SK-N-SH (cell line): Measurements from ENCODE around the gene LGALS3. TPM values are rescaled to one million over a fixed set of nuclear protein-coding genes. Genes with fewer than 3 reads are reported as not detected.
A peak's percentile ranks its signal among the peaks of the same experiment; 100 is the strongest.

Experiments
- CTCF ChIA-PET: fragments of 300-600, 350-600 bp; formaldehyde crosslinking; extraction: SDS; loops from one replicate; lab custom pipeline; 2021; lab: Yijun Ruan, JAX
- POLR2A ChIA-PET: fragments of 350-600 bp; sonication (Branson Sonifier 250); formaldehyde crosslinking; extraction: SDS; loops from one replicate; lab custom pipeline; 2020; ENCODE audit warnings: antibody characterized with exemption, inconsistent platforms; lab: Yijun Ruan, JAX
- DNase-seq: peaks from one replicate; pipeline ENCODE4 v3.0.0; 2012
- H2AFZ ChIP-seq: fragments of 200-600 bp; sonication (generic); 2 replicates; pipeline ENCODE4 v1.8.1; 2016; ENCODE audit warnings: antibody characterized with exemption, mild to moderate bottlenecking, low read depth
- H3F3A ChIP-seq: fragments of 200-600 bp; sonication (generic); replicated peaks from 2 replicates; pipeline ENCODE3; 2016; ENCODE audit warnings: antibody characterized with exemption, mild to moderate bottlenecking; ENCODE audit not compliant: insufficient read depth
- H3K27ac ChIP-seq, 2 experiments: fragments of 200-500 bp in 1 of 2; fragments of 200-600 bp in 1 of 2; sonication (Bioruptor generic) in 1 of 2; sonication (generic), shearing (Covaris generic) in 1 of 2; 2 replicates each; pipeline versions ENCODE4 v1.5.1 to v1.6.1; 2014 to 2016; ENCODE audit warnings: low read depth in 2 of 2, inconsistent platforms in 1 of 2, low read length in 1 of 2, mild to moderate bottlenecking in 1 of 2, mixed read lengths in 1 of 2
- H3K27me3 ChIP-seq: fragments of 200-600 bp; sonication (generic), shearing (Covaris generic); 2 replicates; pipeline ENCODE4 v1.6.1; 2016; ENCODE audit warnings: mixed run types; ENCODE audit not compliant: insufficient read depth
- H3K36me3 ChIP-seq, 2 experiments: fragments of 200-500 bp in 1 of 2; fragments of 200-600 bp in 1 of 2; sonication (Bioruptor generic) in 1 of 2; sonication (generic) in 1 of 2; replicated peaks in 1 of 2; 2 replicates each; pipeline versions ENCODE3 to v1.5.1; 2014 to 2016; ENCODE audit warnings: low read length in 1 of 2, mild to moderate bottlenecking in 1 of 2; ENCODE audit not compliant: insufficient read depth in 2 of 2, control insufficient read depth in 1 of 2
- H3K4me1 ChIP-seq, 2 experiments: fragments of 200-500 bp in 1 of 2; fragments of 200-600 bp in 1 of 2; sonication (Bioruptor generic) in 1 of 2; sonication (generic), shearing (Covaris generic) in 1 of 2; 2 replicates each; pipeline versions ENCODE4 v1.5.1 to v1.6.1; 2014 to 2016; ENCODE audit warnings: low read depth in 1 of 2, low read length in 1 of 2, mixed run types in 1 of 2; ENCODE audit not compliant: insufficient read depth in 2 of 2, control insufficient read depth in 1 of 2
- H3K4me2 ChIP-seq: fragments of 200-600 bp; sonication (generic), shearing (Covaris generic); 2 replicates; pipeline ENCODE4 v1.6.1; 2017; ENCODE audit warnings: mixed run types
- H3K4me3 ChIP-seq, 2 experiments: fragments of 200-500 bp in 1 of 2; fragments of 200-600 bp in 1 of 2; sonication (Bioruptor generic) in 1 of 2; sonication (generic), shearing (Covaris generic) in 1 of 2; 2 replicates each; pipeline versions ENCODE4 v1.5.1 to v1.8.1; 2014 to 2016; ENCODE audit warnings: low read depth in 2 of 2, inconsistent platforms in 1 of 2, low read length in 1 of 2, mild to moderate bottlenecking in 1 of 2, mixed read lengths in 1 of 2, moderate library complexity in 1 of 2
- H3K79me2 ChIP-seq: fragments of 200-600 bp; sonication (generic); 2 replicates; pipeline ENCODE4 v1.8.1; 2017; ENCODE audit warnings: mild to moderate bottlenecking; ENCODE audit not compliant: insufficient read depth
- H3K9ac ChIP-seq: fragments of 200-600 bp; sonication (generic); 2 replicates; pipeline ENCODE4 v1.6.1; 2017; ENCODE audit warnings: mixed run types
- H3K9me2 ChIP-seq: fragments of 200-600 bp; sonication (generic); 2 replicates; pipeline ENCODE4 v1.6.1; 2017; ENCODE audit warnings: mixed run types
- H3K9me3 ChIP-seq: fragments of 200-600 bp; sonication (generic); 2 replicates; pipeline ENCODE4 v1.6.1; 2017; ENCODE audit warnings: mixed run types, mild to moderate bottlenecking, moderate library complexity
- H4K20me1 ChIP-seq: fragments of 200-600 bp; sonication (generic); 2 replicates; pipeline ENCODE4 v1.6.1; 2017; ENCODE audit warnings: mild to moderate bottlenecking, mixed run types; ENCODE audit not compliant: insufficient read depth
- CHD2 ChIP-seq: fragments of 150-350 bp; IDR thresholded peaks from 2 replicates; pipeline ENCODE4 v1.6.1; 2018; ENCODE audit warnings: low read length; ENCODE audit not compliant: partially characterized antibody
- FOSL2 ChIP-seq: IDR thresholded peaks from 2 replicates; pipeline ENCODE4 v1.4.0; 2012; ENCODE audit warnings: low read depth, mild to moderate bottlenecking, moderate library complexity, borderline replicate concordance
- FOXJ3 ChIP-seq: sonication (generic); formaldehyde crosslinking; IDR thresholded peaks from 2 replicates; pipeline ENCODE4 v1.5.1; 2020; ENCODE audit warnings: mild to moderate bottlenecking, missing genetic modification reagents
- FOXM1 ChIP-seq: IDR thresholded peaks from 2 replicates; pipeline ENCODE4 v1.4.0; 2012; ENCODE audit warnings: low read depth, mild to moderate bottlenecking
- GATA2 ChIP-seq: sonication (generic); formaldehyde crosslinking; IDR thresholded peaks from 2 replicates; pipeline ENCODE4 v1.5.0; 2020; ENCODE audit warnings: mild to moderate bottlenecking, missing genetic modification reagents
- MXI1 ChIP-seq: IDR thresholded peaks from 2 replicates; pipeline ENCODE4 v1.6.1; 2012; ENCODE audit warnings: mild to moderate bottlenecking, low read depth, low read length, improper control_type of control experiment
- POLR2AphosphoS5 ChIP-seq: IDR thresholded peaks from 2 replicates; pipeline ENCODE4 v1.6.1; 2012; ENCODE audit warnings: low read depth, low read length
- RCOR1 ChIP-seq: fragments of 150-350 bp; IDR thresholded peaks from 2 replicates; pipeline ENCODE4 v1.6.1; 2017; ENCODE audit warnings: antibody characterized with exemption, low read length
- SIN3A ChIP-seq: IDR thresholded peaks from 2 replicates; pipeline ENCODE4 v1.6.1; 2012; ENCODE audit warnings: low read depth, mild to moderate bottlenecking, low read length, moderate library complexity, borderline replicate concordance
- SMC3 ChIP-seq: IDR thresholded peaks from 2 replicates; pipeline ENCODE4 v1.6.1; 2012; ENCODE audit warnings: low read depth, low read length, improper control_type of control experiment
- TCF12 ChIP-seq: IDR thresholded peaks from 2 replicates; pipeline ENCODE4 v1.4.0; 2012
- YY1 ChIP-seq: IDR thresholded peaks from 2 replicates; pipeline ENCODE4 v1.4.0; 2012; ENCODE audit warnings: low read depth, mild to moderate bottlenecking
- ZBTB33 ChIP-seq: IDR thresholded peaks from 2 replicates; pipeline ENCODE4 v1.4.0; 2012; ENCODE audit warnings: low read depth, borderline replicate concordance
- WGBS: methylation state at CpG from one replicate; pipeline ENCODE4 v1.1.6; 2017; ENCODE audit warnings: low lambda C conversion rate; 5-methylcytosine and 5-hydroxymethylcytosine counted together
- polyA plus RNA-seq, 3 experiments: library from polyadenylated mRNA; depleted of rRNA; stranded (reverse); fragments of >200 nt; gene quantifications; 2 replicates each; pipeline ENCODE4 v1.2.3, GENCODE V29; 2012
- TF ChIP-seq, protein P1 (sequence below): IDR thresholded peaks from 2 replicates; pipeline ENCODE4 v1.4.0; 2012; ENCODE audit warnings: low read depth, borderline replicate concordance
- TF ChIP-seq, protein P2 (sequence below): fragments of 150-350 bp; IDR thresholded peaks from 2 replicates; pipeline ENCODE4 v1.6.1; 2016; ENCODE audit warnings: mild to moderate bottlenecking, low read depth, low read length

The LGALS3 gene
- polyA plus RNA-seq, 1 of the 3 experiments (the other 2 are of a cell fraction) = 59.8 TPM

- Histone ChIP-seq H3F3A (peaks cover 29% of the 10 kb centered on the region), H3K4me3 (no peak overlapping the region), H3K9me3 (no peaks in the 10 kb centered on the region), H4K20me1 (no peaks in the 10 kb centered on the region), H3K27ac (peak overlapping the region; percentile 87 to 89), H3K4me1 (peaks cover 18 to 33% of the 10 kb centered on the region in 2 experiments), H2AFZ (no peak overlapping the region), H3K27me3 (no peaks in the 10 kb centered on the region)
- DNase-seq = no peak
- ChIA-PET POLR2A (no interaction called here), CTCF (interaction anchor here (1.1 to 2.9 kb wide), 6 partner anchors 10 to 56 kb away, joined by 3 to 13 read pairs (median 4); partner anchors contain the start of gene MAPK1IP1L)
- 82% methylated on average over 5 of the region's 6 CpGs for WGBS
- TF ChIP-seq FOXM1 (no peak), GATA2 (no peak), CHD2 (no peak), POLR2AphosphoS5 (no peak), SMC3 (no peak), SIN3A (no peak), FOSL2 (no peak), RCOR1 (no peak), TCF12 (no peak), FOXJ3 (CRISPR knock-in tag) (no peak), YY1 (no peak), ZBTB33 (no peak), MXI1 (no peak)
- TF ChIP-seq, protein P1, sequence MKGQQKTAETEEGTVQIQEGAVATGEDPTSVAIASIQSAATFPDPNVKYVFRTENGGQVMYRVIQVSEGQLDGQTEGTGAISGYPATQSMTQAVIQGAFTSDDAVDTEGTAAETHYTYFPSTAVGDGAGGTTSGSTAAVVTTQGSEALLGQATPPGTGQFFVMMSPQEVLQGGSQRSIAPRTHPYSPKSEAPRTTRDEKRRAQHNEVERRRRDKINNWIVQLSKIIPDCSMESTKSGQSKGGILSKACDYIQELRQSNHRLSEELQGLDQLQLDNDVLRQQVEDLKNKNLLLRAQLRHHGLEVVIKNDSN = no peak
- TF ChIP-seq, protein P2, sequence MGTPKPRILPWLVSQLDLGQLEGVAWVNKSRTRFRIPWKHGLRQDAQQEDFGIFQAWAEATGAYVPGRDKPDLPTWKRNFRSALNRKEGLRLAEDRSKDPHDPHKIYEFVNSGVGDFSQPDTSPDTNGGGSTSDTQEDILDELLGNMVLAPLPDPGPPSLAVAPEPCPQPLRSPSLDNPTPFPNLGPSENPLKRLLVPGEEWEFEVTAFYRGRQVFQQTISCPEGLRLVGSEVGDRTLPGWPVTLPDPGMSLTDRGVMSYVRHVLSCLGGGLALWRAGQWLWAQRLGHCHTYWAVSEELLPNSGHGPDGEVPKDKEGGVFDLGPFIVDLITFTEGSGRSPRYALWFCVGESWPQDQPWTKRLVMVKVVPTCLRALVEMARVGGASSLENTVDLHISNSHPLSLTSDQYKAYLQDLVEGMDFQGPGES = no peak
- TF ChIP-seq, all 33 proteins: peak for 0
- no peak overlapping the region; the same call in 1 of the 2 replicates for H3K9ac ChIP-seq
- H3K9me2 ChIP-seq = no peaks in the 10 kb centered on the region
- H3K4me2 ChIP-seq = no peak overlapping the region
- H3K79me2 ChIP-seq = no peaks in the 10 kb centered on the region
- H3K36me3 ChIP-seq = no peaks in the 10 kb centered on the region
Observed at GRCh38 chr14:55103971-55104954, 24.8 kb upstream of the LGALS3 start.
